GM21360 (cell line): ENCODE data around the gene CTXND1.

Experiments
- ATAC-seq: cut with Tn5 transposase; IDR thresholded peaks from one replicate; pipeline ENCODE4 v1.9.1; 2021; ENCODE audit warnings: mild to moderate bottlenecking, moderate library complexity; ENCODE audit not compliant: unreplicated experiment

CTXND1 gene

DNA sequence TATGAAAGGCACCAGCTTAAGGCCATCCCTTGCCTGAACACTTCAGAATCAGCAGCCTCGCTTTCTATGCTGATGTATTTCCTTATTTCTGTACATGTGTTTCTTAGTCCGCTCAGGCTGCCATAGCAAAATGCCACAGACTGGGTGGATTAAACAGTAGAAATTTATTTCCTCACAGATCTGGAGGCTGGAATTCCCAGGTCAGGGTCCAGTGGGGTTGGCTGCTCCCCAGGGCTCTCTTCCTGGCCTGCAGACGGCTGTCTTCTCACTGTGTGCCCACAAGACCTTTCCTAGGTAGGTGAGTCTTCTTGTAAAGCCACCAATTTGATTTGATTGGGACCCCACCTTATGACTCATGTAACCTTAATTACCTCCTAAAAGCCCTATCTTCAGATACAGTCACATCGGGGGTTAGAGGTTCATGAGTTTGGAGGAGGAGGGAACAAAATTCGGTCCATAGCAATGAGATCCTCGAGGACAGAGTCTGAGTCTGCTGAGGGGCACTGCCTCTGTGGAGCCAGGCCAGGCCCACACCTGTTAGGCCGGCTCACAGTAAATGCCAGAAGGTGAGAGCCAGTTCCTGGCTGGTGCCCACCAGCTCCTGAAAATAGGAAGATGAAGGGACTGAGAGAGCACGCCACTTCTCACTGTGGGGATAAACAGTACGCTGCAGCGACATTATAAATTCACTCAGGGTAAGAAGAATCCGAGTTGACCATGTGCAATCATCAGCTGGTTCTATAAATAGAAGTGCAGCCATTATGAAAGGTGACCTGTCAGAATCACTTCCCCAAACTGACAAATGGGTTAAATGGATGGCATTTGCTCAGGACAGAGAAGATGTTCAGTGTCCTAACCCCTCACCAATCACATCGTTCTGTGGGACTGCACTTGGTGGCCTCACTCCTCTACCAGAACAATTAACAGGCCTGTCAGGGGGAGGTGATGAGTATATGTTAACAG is 41.1 kb downstream of the CTXND1 start:
- no peak for ATAC-seq

DNA sequence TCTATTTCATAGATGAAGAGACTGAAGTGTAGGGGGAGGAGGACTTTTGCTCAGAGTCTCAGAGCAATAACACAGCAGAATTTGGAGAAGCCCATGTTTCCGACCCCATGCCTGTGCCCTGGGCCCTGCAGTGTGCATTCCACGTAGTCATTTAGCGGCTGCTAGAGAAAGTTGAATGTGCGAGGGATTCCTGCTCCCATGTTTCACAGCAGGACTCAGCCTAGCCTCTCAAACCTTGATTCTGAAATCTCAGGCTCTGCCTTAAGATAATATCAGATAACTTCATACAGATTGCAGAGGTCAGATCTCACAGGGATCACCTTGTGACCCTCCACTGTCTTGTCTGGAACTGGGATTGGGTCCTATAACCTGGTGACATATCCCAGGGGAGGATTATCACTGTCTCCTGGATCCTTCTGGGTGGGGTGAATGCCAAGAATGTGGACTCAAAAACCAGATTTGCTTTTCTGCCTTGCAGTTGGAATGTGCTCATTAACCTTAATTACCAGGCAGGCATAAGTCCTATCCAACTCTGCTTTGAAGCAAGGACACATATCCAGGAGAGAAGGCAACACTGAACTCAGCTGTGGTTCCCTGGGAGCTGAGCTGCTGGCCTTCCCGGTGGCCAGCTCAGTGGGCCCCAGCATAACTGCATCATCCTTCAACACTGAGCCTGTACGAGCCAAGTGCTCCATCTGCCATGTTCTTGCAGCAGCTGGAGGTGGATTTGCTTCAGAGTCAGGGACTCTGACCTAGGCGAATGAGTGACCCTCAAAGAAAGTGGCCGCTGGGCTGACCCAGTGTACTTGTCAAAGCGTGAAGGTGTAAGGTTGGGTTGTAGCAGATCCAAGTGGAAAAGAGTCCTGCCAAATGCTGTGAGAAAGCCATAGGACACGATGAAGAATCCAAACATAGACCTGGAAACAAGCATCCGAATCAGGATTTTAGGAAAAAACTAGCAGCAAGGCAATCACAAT is 43.0 kb downstream of the CTXND1 start:
- ATAC-seq: no peak

DNA sequence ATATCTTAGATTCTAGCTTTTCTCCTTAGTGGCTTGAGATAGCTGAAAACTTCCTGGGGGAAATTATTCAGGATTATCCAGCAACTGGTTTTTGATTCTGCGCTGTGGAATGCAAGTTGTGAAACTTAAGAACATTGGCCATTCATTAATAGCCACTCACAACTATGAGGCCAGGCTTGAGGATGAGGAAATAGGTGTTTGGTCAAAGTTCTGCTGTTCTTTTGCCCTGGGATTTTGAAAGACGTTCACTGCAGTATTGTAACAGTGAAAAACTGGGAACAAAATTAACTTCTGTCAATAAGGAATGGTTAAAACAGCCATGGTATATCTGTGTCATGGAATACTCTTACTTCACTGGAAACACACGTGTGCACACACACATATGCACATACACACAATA is 44.1 kb downstream of the CTXND1 start:
- no peak for ATAC-seq

DNA sequence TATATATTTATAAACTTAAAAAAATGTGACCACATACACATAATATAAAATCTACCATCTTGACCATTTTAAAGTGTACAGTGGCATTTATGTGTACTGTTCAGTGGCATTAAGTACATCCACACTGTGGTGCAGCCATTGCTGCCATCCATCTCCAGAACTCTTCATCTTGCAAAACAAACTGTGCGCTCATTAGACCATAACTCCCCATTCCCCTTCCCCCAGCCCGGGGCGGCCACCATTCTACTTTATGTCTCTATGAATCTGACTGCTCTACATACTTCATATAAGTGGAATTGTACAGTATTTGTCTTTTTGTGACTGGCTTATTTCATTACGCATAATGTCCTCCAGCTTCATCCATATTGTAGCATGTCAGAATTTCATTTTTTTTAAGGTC is 47.8 kb downstream of the CTXND1 start:
- ATAC-seq: no peak

DNA sequence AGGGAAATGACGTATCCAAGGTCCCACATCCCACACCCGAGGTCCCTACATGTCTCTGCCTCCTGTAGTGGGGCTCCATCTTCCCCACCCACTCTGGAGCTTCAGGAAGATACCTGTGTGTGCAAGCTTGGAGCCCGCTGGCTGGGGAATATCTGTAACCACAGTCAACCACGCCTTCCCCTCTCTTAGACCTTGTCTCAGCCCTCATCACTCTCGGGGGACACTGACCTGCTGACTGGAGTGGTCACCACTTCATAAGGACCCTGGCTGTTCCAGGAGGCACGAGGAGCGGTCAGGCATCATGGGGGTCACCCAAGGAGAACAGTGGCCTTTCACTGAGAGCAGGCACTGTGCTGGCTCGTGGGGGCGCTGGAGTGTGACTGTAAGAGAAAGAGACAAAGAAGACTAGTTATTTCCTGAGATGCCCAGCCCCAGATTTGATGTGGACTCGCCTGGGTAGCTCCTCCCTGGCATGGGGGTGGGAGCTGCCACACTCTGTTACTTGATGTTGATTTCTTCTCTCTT is 48.6 kb downstream of the CTXND1 start:
- ATAC-seq: no peak

- no peak for ATAC-seq
These were observed 49.2 kb downstream of the CTXND1 start for GRCh38 chr15:80202641-80203360.

DNA sequence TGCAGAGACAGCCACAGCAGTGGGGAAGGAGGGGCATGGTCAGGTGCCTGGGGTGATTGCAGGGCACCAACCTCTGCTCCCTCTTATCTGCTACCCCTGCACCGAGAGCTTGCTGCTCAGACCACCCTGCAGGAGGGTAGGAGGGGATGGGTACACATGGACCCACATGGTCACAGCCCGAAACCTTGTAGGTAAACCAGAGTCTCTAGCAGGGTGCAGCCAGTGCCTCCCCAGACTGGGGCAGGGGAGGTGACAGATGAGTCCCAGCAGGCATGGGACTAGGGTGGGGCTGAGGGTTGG is 50.0 kb downstream of the CTXND1 start:
- no peak for ATAC-seq

DNA sequence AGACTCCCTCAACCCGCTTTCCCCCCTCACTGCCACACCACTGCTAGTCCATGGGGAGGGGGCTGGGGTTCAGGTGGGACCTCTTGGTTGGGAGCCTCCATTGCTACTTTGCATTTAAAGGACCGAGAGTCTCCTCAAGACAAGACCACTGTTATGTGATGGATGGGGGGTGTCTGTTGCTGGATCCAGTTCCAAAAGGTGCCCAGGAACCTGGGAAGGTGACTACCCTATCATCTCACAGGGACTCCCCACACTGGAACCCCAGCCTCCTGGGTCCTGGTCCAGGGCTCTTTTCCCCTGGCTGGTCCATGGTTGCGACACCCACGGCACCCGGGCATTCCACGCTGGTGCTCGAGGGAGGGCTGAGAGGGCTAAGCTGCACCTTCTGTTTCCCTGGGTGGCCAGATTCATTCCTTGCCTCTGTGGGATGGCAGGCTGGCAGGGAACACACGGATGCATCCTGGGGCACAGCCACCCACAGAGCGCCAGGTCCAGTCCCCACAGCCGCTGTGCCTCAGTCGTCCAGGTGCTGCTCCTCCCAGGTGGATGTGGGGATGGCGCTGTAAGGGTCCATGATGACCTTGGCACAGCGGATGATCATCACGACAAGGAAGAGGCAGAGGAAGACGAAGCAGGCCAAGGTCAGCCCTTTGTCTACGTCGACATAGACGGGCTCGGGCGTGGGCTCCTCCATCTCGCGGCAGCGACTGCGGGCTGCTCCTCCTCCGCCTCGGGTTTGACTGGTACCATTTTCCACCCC is 50.6 kb downstream of the CTXND1 start:
- ATAC-seq: no peak

DNA sequence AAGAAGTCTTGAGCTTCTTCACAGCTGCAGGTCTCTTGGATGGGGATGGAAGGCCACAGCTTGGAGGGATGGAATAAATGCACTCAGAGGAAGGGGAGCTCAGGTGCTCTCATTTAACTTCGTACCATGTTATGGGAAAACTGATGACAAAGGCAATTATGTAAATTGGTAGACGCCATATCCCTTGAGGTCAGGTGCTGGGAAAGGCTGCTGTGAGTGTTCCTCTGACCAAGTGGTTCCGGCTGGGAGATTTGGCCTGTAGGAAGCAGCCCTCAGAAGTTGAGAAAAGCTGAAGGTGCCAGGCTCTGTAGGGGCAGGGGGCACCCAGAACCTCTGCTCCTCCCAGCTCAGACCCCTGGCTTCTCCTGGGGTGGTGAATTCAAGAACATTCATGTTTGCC is 52.1 kb downstream of the CTXND1 start:
- ATAC-seq: no peak

DNA sequence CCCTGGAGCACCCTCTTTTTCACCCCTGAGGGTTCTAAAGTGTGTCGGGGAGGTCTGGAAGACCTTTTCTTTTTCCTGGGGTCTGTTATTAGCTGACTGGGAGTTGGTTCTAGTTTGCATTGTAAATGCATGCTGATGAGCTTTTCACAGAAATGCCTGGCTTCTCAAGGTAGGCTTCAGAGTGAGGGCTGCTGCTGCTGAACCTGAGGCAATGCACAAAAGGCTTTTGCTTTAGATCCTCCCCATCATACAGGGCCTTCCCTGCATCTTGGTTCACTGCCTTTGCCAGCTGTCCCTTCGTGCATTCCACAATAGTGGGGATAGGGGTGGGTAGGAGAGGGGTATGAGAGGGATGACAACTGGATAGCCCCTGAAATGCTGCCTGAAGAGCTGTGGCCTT is 52.6 kb downstream of the CTXND1 start:
- no peak for ATAC-seq

GRCh38 chr15:80194914-80195313 is 57.1 kb downstream of the CTXND1 start:
- ATAC-seq: no peak

DNA sequence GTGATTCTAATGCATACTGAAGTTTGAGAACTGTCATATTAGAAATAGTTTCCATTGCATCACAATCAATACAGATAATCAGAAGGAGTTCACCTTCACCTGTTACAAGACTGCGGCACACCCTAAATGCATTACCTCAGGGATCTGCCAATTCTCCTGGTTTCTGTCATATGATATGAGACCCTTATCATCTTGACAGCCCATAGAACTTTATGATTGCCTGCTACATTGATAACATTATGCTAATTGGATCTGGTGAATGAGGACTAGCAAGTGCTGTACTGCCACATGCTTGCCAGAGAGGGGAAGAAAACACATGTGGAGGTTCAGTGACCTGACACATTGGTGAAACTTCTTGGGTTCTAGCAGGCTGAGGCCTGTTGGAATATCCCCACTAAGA is 57.8 kb downstream of the CTXND1 start:
- ATAC-seq: no peak

- no peak for ATAC-seq
These were observed 60.0 kb downstream of the CTXND1 start for GRCh38 chr15:80191897-80192595.

GRCh38 chr15:80191198-80191597 is 60.8 kb downstream of the CTXND1 start:
- no peak for ATAC-seq

DNA sequence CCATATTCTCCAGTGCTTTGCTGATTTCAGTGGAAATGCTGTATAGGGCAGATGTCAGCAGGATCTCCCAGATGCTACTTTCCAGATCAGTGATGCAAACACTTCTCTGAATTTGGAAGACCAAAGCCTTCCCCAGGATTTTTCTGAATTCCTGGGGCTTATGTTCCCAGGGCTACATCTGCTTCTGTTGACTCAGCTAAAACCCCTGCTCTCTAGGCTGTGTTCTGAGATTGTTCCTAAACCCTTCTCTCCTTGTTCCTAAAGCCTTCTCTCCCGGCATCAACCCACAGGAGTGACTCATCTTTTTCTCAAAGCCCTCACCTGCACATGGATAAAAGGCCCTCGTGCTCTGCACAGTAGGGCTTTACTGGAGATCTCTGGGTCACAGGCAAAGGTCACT is 63.8 kb downstream of the CTXND1 start:
- no peak for ATAC-seq

DNA sequence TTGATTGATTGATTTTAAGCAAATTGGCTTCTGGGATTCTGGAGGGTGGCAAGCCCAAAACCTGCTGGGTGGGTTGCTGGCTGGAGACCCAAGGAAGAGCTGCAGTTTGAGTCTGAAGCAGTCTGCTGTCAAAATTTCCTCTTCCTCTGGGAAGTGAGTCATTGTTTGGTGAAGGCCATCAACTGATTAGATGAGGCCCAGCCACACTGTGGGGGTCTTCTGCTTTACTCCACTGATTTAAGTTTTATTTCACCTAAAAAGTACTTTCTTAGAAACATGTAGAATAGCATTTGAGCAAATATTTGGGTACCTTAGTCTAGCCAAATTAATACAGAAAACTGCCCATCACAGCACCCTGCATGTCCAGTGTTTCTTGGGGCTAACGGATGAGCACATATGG is 65.4 kb downstream of the CTXND1 start:
- no peak for ATAC-seq

DNA sequence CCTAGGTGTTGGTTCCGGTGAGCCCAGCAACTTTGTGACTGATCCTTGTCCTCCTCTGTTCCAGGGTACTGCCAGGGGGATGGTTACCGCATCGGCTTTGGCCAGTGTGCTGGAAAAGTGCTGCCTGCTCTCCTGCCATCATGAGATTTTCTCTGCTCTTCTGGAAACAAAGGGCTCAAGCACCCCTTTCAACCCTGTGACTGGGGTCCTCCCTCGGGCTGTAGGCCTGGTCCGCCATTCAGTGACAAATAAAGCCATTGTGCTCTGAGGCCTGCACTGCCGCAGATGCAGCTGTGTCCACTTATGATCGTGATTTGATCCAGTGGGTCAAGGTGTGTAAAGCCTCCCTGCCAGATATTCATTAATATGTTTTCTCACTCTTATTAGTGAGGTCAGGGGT is 65.9 kb downstream of the CTXND1 start:
- ATAC-seq: no peak

- ATAC-seq: no peak
These were observed 66.9 kb downstream of the CTXND1 start for GRCh38 chr15:80185152-80185551.

DNA sequence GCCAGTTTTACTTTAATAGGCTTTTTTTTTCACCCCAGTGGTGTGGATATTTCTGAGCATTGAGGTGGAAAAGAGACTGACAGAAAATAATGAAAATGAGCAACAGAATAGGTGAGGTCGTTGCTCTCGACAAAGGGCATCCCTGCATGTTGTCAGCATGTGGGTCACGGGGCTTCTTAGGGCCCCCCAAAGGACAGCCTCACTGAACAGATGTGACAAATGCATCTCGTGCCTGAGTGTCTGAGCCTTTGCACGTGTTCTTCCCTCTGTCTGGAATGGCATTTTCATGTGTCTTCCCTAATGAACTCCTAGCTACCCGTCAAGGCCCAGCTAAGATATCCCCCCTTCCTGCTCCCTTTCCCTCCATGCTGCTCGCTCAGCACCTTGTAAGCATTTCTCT is 67.5 kb downstream of the CTXND1 start:
- ATAC-seq: no peak

- no peak for ATAC-seq
These were observed 68.1 kb downstream of the CTXND1 start for GRCh38 chr15:80183886-80184285.
